Activated naive CD4-positive, alpha-beta T cell treated with anti-CD3 and anti-CD28 coated beads, Interleukin-2, amount 50 U/mL, for 72 hours (primary cell): ENCODE data around the gene CARM1. TPM values are rescaled to one million over a fixed set of nuclear protein-coding genes. Genes with fewer than 3 reads are reported as not detected.
"Not testable (repeated sequence)": the region's sequence is repeated elsewhere in the genome, so short reads cannot be mapped to it uniquely, and the experiment has no call there.

Source experiments
- ATAC-seq, 2 donors: fragments of 150-1000 bp; cut with Tn5 transposase; 2 replicates each; pipeline ENCODE4 v1.10.0; 2021; ENCODE audit warnings: mild to moderate bottlenecking in 2 of 2, moderate library complexity in 2 of 2
- DNase-seq, 2 donors: peaks; one replicate each; pipeline ENCODE4 v3.0.0; 2021 to 2022; ENCODE audit warnings: low spot score in 2 of 2
- H3K27ac Mint-ChIP-seq, 2 donors: one replicate each; pipeline ENCODE4 v1.8.0; 2022; ENCODE audit warnings: mild to moderate bottlenecking in 2 of 2, mixed read lengths in 2 of 2
- H3K36me3 Mint-ChIP-seq, 2 donors: one replicate each; pipeline ENCODE4 v1.8.0; 2022; ENCODE audit warnings: mixed read lengths in 2 of 2
- H3K9me3 Mint-ChIP-seq, 2 donors: one replicate each; pipeline ENCODE4 v1.8.0; 2022; ENCODE audit warnings: mixed read lengths in 2 of 2
- total RNA-seq, 2 donors: library from RNA; stranded (reverse); gene quantifications; one replicate each; pipeline ENCODE4 v1.2.3, GENCODE V29; 2022

Gene CARM1
- total RNA-seq, 2 donors from 2014 or later: 46.4 to 73.6 TPM

GRCh38 chr19:10838377-10838776, 33.0 kb upstream of the CARM1 start:
- peaks cover 0 to 5% of the 10 kb centered on the region in 2 donors for H3K9me3 Mint-ChIP-seq
- DNase-seq: no peak
- H3K36me3 Mint-ChIP-seq: peaks cover 12% of the 10 kb centered on the region in 2 donors
- H3K27ac Mint-ChIP-seq: no peak overlapping the region
- no peak for ATAC-seq

GRCh38 chr19:10839114-10840050, 32.0 kb upstream of the CARM1 start:
- ATAC-seq (no peak), DNase-seq (no peak)
- no peak overlapping the region for H3K27ac Mint-ChIP-seq
- peaks cover 12% of the 10 kb centered on the region in 2 donors for H3K36me3 Mint-ChIP-seq
- peaks cover 0 to 5% of the 10 kb centered on the region in 2 donors for H3K9me3 Mint-ChIP-seq

DNA sequence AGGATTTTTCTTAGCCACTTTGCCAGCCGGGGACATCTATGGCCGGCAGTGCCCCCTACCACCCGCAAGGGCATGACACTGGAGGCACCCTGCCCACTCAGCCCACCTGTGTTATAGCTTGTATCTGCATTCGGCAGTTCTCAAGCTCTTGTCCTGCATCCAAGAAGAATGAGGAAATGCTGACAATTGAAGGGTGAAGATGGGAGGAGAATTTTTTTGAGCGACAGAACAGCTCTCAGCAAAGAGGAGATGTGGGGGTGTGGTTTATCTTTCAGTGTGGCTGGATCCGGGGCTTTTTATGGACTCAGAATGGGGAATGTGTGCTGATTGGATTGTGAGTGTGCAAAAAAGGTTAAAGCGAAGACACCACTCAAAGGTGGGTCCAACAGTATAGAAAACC, 28.6 kb upstream of the CARM1 start:
- ATAC-seq: no peak
- no peak for DNase-seq
- peaks cover 4 to 6% of the 10 kb centered on the region in 2 donors for H3K9me3 Mint-ChIP-seq
- no peak overlapping the region for H3K27ac Mint-ChIP-seq
- peaks cover 0 to 7% of the 10 kb centered on the region in 2 donors for H3K36me3 Mint-ChIP-seq

- peaks cover 4 to 6% of the 10 kb centered on the region in 2 donors for H3K9me3 Mint-ChIP-seq
- H3K27ac Mint-ChIP-seq: no peak overlapping the region
- peaks cover 0 to 7% of the 10 kb centered on the region in 2 donors for H3K36me3 Mint-ChIP-seq
- DNase-seq: no peak
- no peak for ATAC-seq
These were observed 24.7 kb upstream of the CARM1 start for GRCh38 chr19:10846500-10847202.

DNA sequence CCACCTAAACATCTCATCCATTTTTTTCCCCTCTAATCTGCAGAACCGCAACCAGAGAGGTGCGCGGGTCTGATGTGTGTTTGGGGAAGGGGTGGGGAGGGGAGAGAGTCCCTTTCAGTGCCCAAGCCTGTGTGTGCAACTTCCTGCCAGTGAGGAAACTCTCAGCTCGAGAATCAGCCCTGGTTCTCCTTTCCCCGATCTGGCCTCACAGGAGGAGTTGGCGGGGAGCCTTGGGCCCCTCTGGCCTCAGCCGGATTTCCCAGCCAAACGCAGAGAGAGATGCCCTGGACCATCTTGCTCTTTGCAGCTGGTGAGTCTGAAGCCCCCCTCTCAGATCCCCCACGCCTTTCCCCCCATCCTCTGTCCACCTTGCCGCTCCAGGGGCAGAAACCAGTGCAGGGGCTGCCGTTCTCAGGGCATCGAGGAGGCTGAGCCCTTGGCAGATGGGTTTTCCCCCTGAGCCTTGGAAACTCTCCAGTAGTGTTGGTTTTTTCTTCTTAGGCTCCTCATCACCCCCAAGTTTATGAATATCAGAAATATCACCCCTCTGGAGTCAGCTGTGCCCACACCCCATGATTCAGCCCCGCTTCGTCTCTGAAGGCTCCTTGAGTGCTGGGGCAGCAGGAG, 23.0 kb upstream of the CARM1 start, which contains the start of gene C19orf38:
TSS of gene C19orf38 (plus strand) at position 186 of the 627 bp plus-strand sequence. CDS start at position 280, 94 bp downstream.
- DNase-seq: no peak
- H3K36me3 Mint-ChIP-seq: peaks cover 0 to 7% of the 10 kb centered on the region in 2 donors
- peak; percentile 64 to 73 for ATAC-seq
- H3K9me3 Mint-ChIP-seq: peaks cover 4 to 6% of the 10 kb centered on the region in 2 donors
- peak within 1 kb of the TSS in 1 of 2 donors; percentile 92 for H3K27ac Mint-ChIP-seq

- Mint-ChIP-seq H3K27ac (no peak overlapping the region), H3K9me3 (peaks cover 4 to 6% of the 10 kb centered on the region in 2 donors), H3K36me3 (peaks cover 0 to 7% of the 10 kb centered on the region in 2 donors)
- DNase-seq (no peak), ATAC-seq (no peak)
These were observed 20.7 kb upstream of the CARM1 start for GRCh38 chr19:10850631-10851030.

GRCh38 chr19:10852098-10852800, 19.1 kb upstream of the CARM1 start:
- H3K36me3 Mint-ChIP-seq: no peaks in the 10 kb centered on the region
- no peaks in the 10 kb centered on the region for H3K9me3 Mint-ChIP-seq
- DNase-seq: no peak
- ATAC-seq: no peak
- no peak overlapping the region for H3K27ac Mint-ChIP-seq

DNA sequence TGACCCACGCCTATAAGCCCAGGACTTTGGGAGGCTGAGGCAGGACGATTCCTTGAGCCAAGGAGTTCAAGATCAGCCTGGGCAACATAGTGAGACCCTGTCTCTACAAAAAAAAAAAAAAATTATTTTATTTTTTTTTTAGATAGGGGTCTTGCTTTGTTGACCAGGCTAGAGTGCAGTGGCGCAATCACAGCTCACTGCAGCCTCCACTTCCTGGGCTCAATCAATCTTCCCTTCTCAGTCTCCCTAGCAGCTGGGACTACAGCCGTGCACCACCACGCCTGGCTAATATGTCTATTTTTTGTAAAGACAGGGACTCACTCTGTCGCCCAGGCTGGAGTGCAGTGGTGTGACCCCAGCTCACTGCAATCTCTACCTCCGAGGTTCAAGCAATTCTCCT, 18.4 kb upstream of the CARM1 start:
- DNase-seq (no peak), ATAC-seq (no peak)
- Mint-ChIP-seq H3K27ac (no peak overlapping the region), H3K36me3 (no peaks in the 10 kb centered on the region), H3K9me3 (no peaks in the 10 kb centered on the region)

GRCh38 chr19:10854350-10855089, 16.8 kb upstream of the CARM1 start:
- no peak for DNase-seq
- Mint-ChIP-seq H3K36me3 (no peaks in the 10 kb centered on the region), H3K9me3 (no peaks in the 10 kb centered on the region), H3K27ac (peak overlapping the region in 1 of 2 donors; percentile 29)
- no peak for ATAC-seq

DNA sequence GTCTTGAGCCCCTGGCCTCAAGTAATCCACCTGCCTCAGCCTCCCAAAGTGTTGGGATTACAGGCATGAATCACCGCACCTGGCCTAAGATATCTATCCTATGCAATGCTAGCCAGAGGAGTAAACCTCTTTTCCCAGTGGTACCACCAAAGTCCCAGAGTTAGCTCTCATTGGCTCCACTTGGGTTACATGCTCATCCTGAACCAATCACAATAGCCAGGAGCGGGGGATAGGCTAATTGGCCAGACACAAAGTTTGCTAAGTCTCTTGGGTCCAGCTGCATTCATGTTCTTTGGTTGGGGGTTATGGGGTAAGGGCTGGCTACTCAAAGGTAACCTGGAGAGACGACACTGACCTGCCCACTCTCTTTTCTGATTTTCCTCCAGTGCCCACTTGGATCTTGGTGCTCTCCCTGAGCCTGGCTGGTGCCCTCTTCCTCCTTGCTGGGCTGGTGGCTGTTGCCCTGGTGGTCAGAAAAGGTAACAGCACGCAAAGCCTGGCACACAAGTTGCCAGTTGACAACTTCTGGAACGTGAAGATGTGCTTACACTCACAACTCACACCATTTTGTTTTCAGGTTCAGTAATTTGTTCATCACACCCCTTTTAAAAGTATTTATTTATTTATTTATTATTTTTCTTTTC, 15.4 kb upstream of the CARM1 start:
- no peaks in the 10 kb centered on the region for H3K36me3 Mint-ChIP-seq
- peak; percentile 45 to 48 for ATAC-seq
- no peak overlapping the region for H3K27ac Mint-ChIP-seq
- DNase-seq: no peak
- no peaks in the 10 kb centered on the region for H3K9me3 Mint-ChIP-seq

DNA sequence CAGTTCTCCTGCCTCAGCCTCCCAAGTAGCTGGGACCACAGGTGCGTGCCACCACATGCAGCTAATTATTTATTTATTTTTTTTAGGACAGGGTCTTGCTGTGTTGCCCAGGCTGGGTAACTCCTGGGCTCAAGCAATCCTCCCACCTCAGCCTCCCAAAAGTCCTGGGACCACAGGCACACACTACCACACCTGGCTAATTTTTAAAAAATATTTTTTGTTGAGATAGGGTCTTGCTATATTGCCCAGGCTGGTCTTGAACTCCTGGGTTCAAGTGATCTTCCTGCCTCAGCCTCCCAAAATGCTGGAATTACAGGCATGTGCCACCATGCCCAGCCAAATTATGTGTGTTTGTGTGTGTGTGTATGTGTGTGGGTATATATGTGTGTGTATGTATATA, 14.5 kb upstream of the CARM1 start:
- H3K9me3 Mint-ChIP-seq, H3K27ac Mint-ChIP-seq, ATAC-seq, DNase-seq, H3K36me3 Mint-ChIP-seq: not testable (repeated sequence)

- Mint-ChIP-seq H3K27ac (peak overlapping the region in 1 of 2 donors; percentile 29), H3K9me3 (no peaks in the 10 kb centered on the region), H3K36me3 (no peaks in the 10 kb centered on the region)
- ATAC-seq (peak in 1 of 2 donors; percentile 62), DNase-seq (peak in 1 of 2 donors; percentile 59)
These were observed 13.0 kb upstream of the CARM1 start for GRCh38 chr19:10858204-10858828.

GRCh38 chr19:10861103-10861651, 10.2 kb upstream of the CARM1 start:
- ATAC-seq: no peak
- no peak overlapping the region for H3K27ac Mint-ChIP-seq

DNA sequence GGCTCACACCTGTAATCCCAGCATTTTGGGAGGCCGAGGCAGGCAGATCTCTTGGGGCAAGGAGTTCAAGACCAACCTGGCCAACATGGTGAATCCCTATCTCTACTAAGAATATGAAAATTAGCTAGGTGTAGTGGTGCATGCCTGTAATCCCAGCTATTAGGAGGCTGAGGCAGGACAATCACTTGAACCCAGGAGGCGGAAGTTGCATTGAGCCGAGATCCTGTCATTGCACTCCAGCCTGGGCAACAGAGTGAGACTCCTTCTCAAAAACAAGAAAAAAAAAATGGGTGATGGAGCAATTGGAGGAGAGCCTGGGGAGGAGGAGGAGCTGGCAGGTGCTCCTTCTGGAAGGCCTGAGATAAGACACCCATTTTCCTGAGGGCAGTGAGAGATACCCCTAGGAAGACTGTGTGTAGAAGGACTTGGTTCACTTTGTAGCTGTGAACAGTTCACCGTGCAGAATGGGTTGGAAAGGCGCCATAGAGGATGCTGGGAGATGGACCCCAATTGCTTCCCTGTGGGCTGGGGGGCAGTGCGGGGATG, 8.7 kb upstream of the CARM1 start:
- Mint-ChIP-seq H3K36me3 (no peaks in the 10 kb centered on the region), H3K9me3 (no peaks in the 10 kb centered on the region), H3K27ac (peak overlapping the region; percentile 19 to 48)
- ATAC-seq (no peak), DNase-seq (no peak)

More at GRCh38 chr19:10861103-10861651, 10.2 kb upstream of the CARM1 start:
- peak in 1 of 2 donors; percentile 41 for DNase-seq
- no peaks in the 10 kb centered on the region for H3K9me3 Mint-ChIP-seq
- H3K36me3 Mint-ChIP-seq: no peaks in the 10 kb centered on the region
